K562 (cell line): ENCODE measurements around the gene TP63. TPM values are rescaled to one million over a fixed set of nuclear protein-coding genes. Genes with fewer than 3 reads are reported as not detected.

Experiments
- ATAC-seq: fragments of 200-7000 bp; cut with Tn5 transposase; 3 replicates; pipeline ENCODE4 v1.9.1; 2020; ENCODE audit warnings: moderate library complexity
- BruUV-seq: library from RNA; stranded (reverse); fragments of 400-500 nt; replicated peaks from 2 replicates; lab custom pipeline; 2021; lab: Mats Ljungman, UMichigan
- CTCF ChIA-PET: fragments of 300-600 bp; formaldehyde crosslinking; extraction: SDS; loops from one replicate; lab custom pipeline; 2021; ENCODE audit warnings: low intra/inter-chr PET ratio; lab: Yijun Ruan, JAX
- POLR2A ChIA-PET: fragments of 300-600, 350-650 bp; sonication (Branson Sonifier 250); formaldehyde crosslinking; extraction: SDS; loops from one replicate; lab custom pipeline; 2021; ENCODE audit warnings: antibody characterized with exemption, inconsistent platforms; lab: Yijun Ruan, JAX
- DNase-seq, 4 experiments: peaks; one replicate each; pipeline versions ENCODE4 v3.0.0 to v3.0.0-alpha.2; 2011 to 2018; ENCODE audit warnings: low spot score in 3 of 4, mixed read lengths in 3 of 4; ENCODE audit errors: extremely low read depth in 1 of 4
- FAIRE-seq: peaks from 2 replicates; lab custom pipeline; 2011; peaks lifted over from hg19 to GRCh38; lab: Jason Lieb, UNC
- H2AFZ ChIP-seq: 2 replicates; pipeline ENCODE4 v1.6.0; 2011; ENCODE audit warnings: low read depth, low read length, control low read depth, inconsistent platforms
- H3K27ac ChIP-seq: fragments of 200-600 bp; 3 replicates; pipeline ENCODE4 v1.8.0; 2011; ENCODE audit warnings: low read depth, mild to moderate bottlenecking, control low read depth, inconsistent platforms, low read length, moderate library complexity, mixed read lengths; ENCODE audit errors: extremely low read depth
- H3K27me3 ChIP-seq, 2 experiments: fragments of 300-600 bp in 1 of 2; 2 replicates in 1 of 2; 3 replicates in 1 of 2; pipeline versions ENCODE4 v1.6.0 to v1.8.0; 2011; ENCODE audit warnings: inconsistent platforms in 2 of 2, low read length in 2 of 2, mild to moderate bottlenecking in 1 of 2, mixed read lengths in 1 of 2, moderate library complexity in 1 of 2; ENCODE audit not compliant: control insufficient read depth in 2 of 2, insufficient read depth in 2 of 2
- H3K36me3 ChIP-seq: fragments of 300-600 bp; 3 replicates; pipeline ENCODE4 v1.8.0; 2011; ENCODE audit warnings: mild to moderate bottlenecking, low read length, inconsistent platforms; ENCODE audit not compliant: control insufficient read depth, insufficient read depth
- H3K4me1 ChIP-seq, 2 experiments: fragments of 200-600 bp in 1 of 2; replicated peaks in 1 of 2; 2 replicates in 1 of 2; 3 replicates in 1 of 2; pipeline versions ENCODE4 v1.5.1 to v1.8.0; 2011; ENCODE audit warnings: inconsistent platforms in 2 of 2, low read length in 2 of 2, mild to moderate bottlenecking in 1 of 2, mixed read lengths in 1 of 2, moderate library complexity in 1 of 2; ENCODE audit not compliant: control insufficient read depth in 2 of 2, insufficient read depth in 2 of 2
- H3K4me2 ChIP-seq: 2 replicates; pipeline ENCODE4 v1.6.1; 2011; ENCODE audit warnings: low read length, control low read depth, inconsistent platforms, mixed read lengths; ENCODE audit not compliant: insufficient read depth
- H3K4me3 ChIP-seq: fragments of 200-600 bp; sonication (generic), shearing (Covaris generic); 2 replicates; pipeline ENCODE4 v1.5.1; 2016; ENCODE audit warnings: control low read depth, inconsistent platforms
- H3K79me2 ChIP-seq: fragments of 200-600 bp; 3 replicates; pipeline ENCODE4 v1.8.0; 2011; ENCODE audit warnings: low read length, inconsistent platforms; ENCODE audit not compliant: control insufficient read depth, insufficient read depth
- H3K9ac ChIP-seq, 2 experiments: 2 replicates each; pipeline versions ENCODE4 v1.6.0 to v1.6.1; 2011; ENCODE audit warnings: low read depth in 2 of 2, low read length in 2 of 2, control low read depth in 1 of 2, inconsistent platforms in 1 of 2, mild to moderate bottlenecking in 1 of 2, mixed read lengths in 1 of 2; ENCODE audit not compliant: insufficient read depth in 1 of 2
- H3K9me1 ChIP-seq: one replicate; pipeline ENCODE4 v1.6.0; 2011; ENCODE audit warnings: inconsistent platforms, mild to moderate bottlenecking, low read length, moderate library complexity; ENCODE audit not compliant: control insufficient read depth, insufficient read depth
- H3K9me3 ChIP-seq: replicated peaks from 2 replicates; pipeline ENCODE4 v1.5.1; 2011; ENCODE audit warnings: low read depth, low read length, inconsistent platforms; ENCODE audit not compliant: control insufficient read depth, insufficient read depth
- H4K20me1 ChIP-seq: replicated peaks from 2 replicates; pipeline ENCODE4 v1.6.1; 2011; ENCODE audit warnings: low read length, inconsistent platforms, mixed read lengths; ENCODE audit not compliant: control insufficient read depth, insufficient read depth
- BCOR ChIP-seq: fragments of 450-650 bp; IDR thresholded peaks from 2 replicates; pipeline ENCODE4 v1.6.1; 2016
- BRCA1 ChIP-seq, 2 experiments: fragments of 450-650 bp in 1 of 2; sonication (generic) in 1 of 2; formaldehyde crosslinking in 1 of 2; IDR thresholded peaks; 2 replicates each; pipeline versions ENCODE4 v1.5.0 to v1.6.1; 2017 to 2020; ENCODE audit warnings: mild to moderate bottlenecking in 1 of 2, missing genetic modification reagents in 1 of 2
- EGR1 ChIP-seq: fragments of 450-650 bp; conservative IDR thresholded peaks from 2 replicates; pipeline ENCODE4 v1.6.1; 2017; ENCODE audit warnings: mild to moderate bottlenecking
- ESRRB ChIP-seq: fragments of 250-450 bp; sonication (Bioruptor Pico); IDR thresholded peaks from 2 replicates; pipeline ENCODE4 v1.5.0; 2020; ENCODE audit warnings: mild to moderate bottlenecking, moderate library complexity, borderline replicate concordance
- GABPB2 ChIP-seq: fragments of 250-450 bp; sonication (Bioruptor Pico); conservative IDR thresholded peaks from 2 replicates; pipeline ENCODE4 v1.5.1; 2021; ENCODE audit warnings: mild to moderate bottlenecking
- HBP1 ChIP-seq: fragments of 450-650 bp; formaldehyde crosslinking; IDR thresholded peaks from 2 replicates; pipeline ENCODE4 v1.4.0; 2022; ENCODE audit warnings: missing genetic modification characterization
- HDAC3 ChIP-seq: fragments of 450-650 bp; IDR thresholded peaks from 2 replicates; pipeline ENCODE4 v1.6.1; 2018; ENCODE audit warnings: borderline replicate concordance, mild to moderate bottlenecking, moderate library complexity; ENCODE audit not compliant: partially characterized antibody
- HNRNPLL ChIP-seq: fragments of 200-400 bp; formaldehyde crosslinking; IDR thresholded peaks from 2 replicates; pipeline ENCODE4 v1.6.1; 2017; ENCODE audit warnings: low read length, low read depth, mild to moderate bottlenecking; ENCODE audit not compliant: poor library complexity, severe bottlenecking
- IRF2 ChIP-seq: sonication (generic); formaldehyde crosslinking; IDR thresholded peaks from 2 replicates; pipeline ENCODE4 v1.8.1; 2022; ENCODE audit warnings: mild to moderate bottlenecking, missing genetic modification reagents
- RHOXF2B ChIP-seq: fragments of 250-450 bp; sonication (Bioruptor Pico); conservative IDR thresholded peaks from 2 replicates; pipeline ENCODE4 v1.5.1; 2021
- SETDB1 ChIP-seq: IDR thresholded peaks from one replicate; pipeline ENCODE4 v1.6.1; 2012; ENCODE audit warnings: low read length, control low read depth, inconsistent platforms
- TCF3 ChIP-seq: sonication (generic); formaldehyde crosslinking; IDR thresholded peaks from 2 replicates; pipeline ENCODE4 v1.4.0; 2020; ENCODE audit warnings: mild to moderate bottlenecking, missing genetic modification reagents
- ZNF274 ChIP-seq: IDR thresholded peaks from 2 replicates; pipeline ENCODE4 v1.6.1; 2011; ENCODE audit warnings: low read depth, mild to moderate bottlenecking, low read length, moderate library complexity, borderline replicate concordance
- ZNF398 ChIP-seq: fragments of 250-450 bp; sonication (Bioruptor Pico); IDR thresholded peaks from 2 replicates; pipeline ENCODE4 v1.8.0; 2021; ENCODE audit warnings: moderate library complexity, mild to moderate bottlenecking, inconsistent platforms
- ZNF583 ChIP-seq: fragments of 250-450 bp; sonication (Bioruptor Pico); IDR thresholded peaks from 2 replicates; pipeline ENCODE4 v1.4.0; 2020
- WGBS: fragments of 100-300 bp; shearing (Covaris generic); methylation state at CpG from one replicate; pipeline ENCODE4 v1.1.6; 2016; ENCODE audit warnings: low coverage, mixed read lengths; ENCODE audit not compliant: insufficient coverage; ENCODE audit errors: missing lambda C conversion rate; 5-methylcytosine and 5-hydroxymethylcytosine counted together
- in situ Hi-C: fragments of 300-500 bp; cut with MboI; formaldehyde crosslinking; loops from 4 replicates; pipeline ENCODE4 v1.15.0; 2018; ENCODE audit warnings: inconsistent platforms, mixed read lengths
- intact Hi-C: fragments of 100-400 bp; cut with micrococcal nuclease; formaldehyde crosslinking; loops from 2 replicates; pipeline ENCODE4 v1.14.2; 2022
- polyA plus RNA-seq, 8 experiments: library from polyadenylated mRNA; depleted of rRNA in 4 of 8; stranded (reverse) in 5 of 8; unstranded in 3 of 8; fragments of >200 nt; fragmentation: Nextera tagmentation in 2 of 8; fragmentation: Illumina TruSeq in 1 of 8; extraction: Ambion mirVana in 2 of 8; extraction: Trizol in 1 of 8; gene quantifications; 2 replicates each; pipeline versions ENCODE4 v1.2.1 to v1.2.3, GENCODE V29; 2011 to 2014; ENCODE audit warnings: inconsistent platforms in 1 of 8, missing spikeins in 1 of 8
- total RNA-seq, 7 experiments: library from RNA; depleted of rRNA in 6 of 7; stranded (reverse); fragments of >200 nt in 6 of 7; fragmentation: Illumina TruSeq in 2 of 7; extraction: Trizol in 2 of 7; gene quantifications; 2 replicates each; pipeline versions ENCODE4 v1.2.1 to v1.2.3, GENCODE V29; 2011 to 2021; ENCODE audit warnings: low replicate concordance in 1 of 7

TP63 gene
- total and polyA plus RNA-seq, 9 of the 15 experiments (the other 6 are each of a cell fraction or from before 2014, with no cell fraction given) = 0.32 to 1.4 (median 0.50) TPM

GRCh38 chr3:189833266-189833665 lies 202.1 kb downstream of the TP63 start:
- FAIRE-seq (no peak), DNase-seq (no peak), ATAC-seq (no peak)
- H2AFZ ChIP-seq = no peak overlapping the region
- BruUV-seq = no TSS peak
- no peaks in the 10 kb centered on the region for H3K36me3 ChIP-seq
- no peak overlapping the region for H3K27ac ChIP-seq
- no peak overlapping the region for H3K9ac ChIP-seq
- no peaks in the 10 kb centered on the region for H3K27me3 ChIP-seq
- H3K79me2 ChIP-seq = no peaks in the 10 kb centered on the region
- H3K9me3 ChIP-seq = no peaks in the 10 kb centered on the region
- H4K20me1 ChIP-seq = no peaks in the 10 kb centered on the region
- CTCF ChIA-PET = no interaction called here
- H3K4me1 ChIP-seq = no peaks in the 10 kb centered on the region
- no peaks in the 10 kb centered on the region for H3K9me1 ChIP-seq
- WGBS = 0% methylated on average over 2 of the region's 2 CpGs
- in situ Hi-C loops (no loop called here), intact Hi-C loops (no loop called here)
- POLR2A ChIA-PET = no interaction called here
- TF ChIP-seq BRCA1 (IDR thresholded peaks at IDR 0.05) (no peak), BRCA1 (CRISPR knock-in tag; IDR thresholded peaks at IDR 0.05) (no peak), IRF2 (CRISPR knock-in tag) (no peak), ZNF583 (CRISPR knock-in tag) (no peak), HDAC3 (no peak)
- no peak overlapping the region for H3K4me3 ChIP-seq
- no peak overlapping the region for H3K4me2 ChIP-seq

- in situ Hi-C loops = no loop called here
- DNase-seq = no peak
- TF ChIP-seq ZNF274 (no peak), BCOR (no peak), HBP1 (CRISPR knock-in tag) (no peak), HNRNPLL (no peak), ZNF398 (CRISPR knock-in tag) (no peak), GABPB2 (no peak), TCF3 (CRISPR knock-in tag) (no peak), RHOXF2B (CRISPR knock-in tag) (no peak), EGR1 (no peak), ESRRB (no peak), SETDB1 (no peak)
Measured at GRCh38 chr3:189833996-189834395, 202.8 kb downstream of the TP63 start.

More at GRCh38 chr3:189833996-189834395, 202.8 kb downstream of the TP63 start:
- Histone ChIP-seq H3K9ac (no peak overlapping the region), H3K36me3 (no peaks in the 10 kb centered on the region), H3K4me2 (no peak overlapping the region), H3K4me1 (no peaks in the 10 kb centered on the region), H3K4me3 (no peak overlapping the region), H2AFZ (no peak overlapping the region), H3K79me2 (no peaks in the 10 kb centered on the region), H3K27me3 (no peaks in the 10 kb centered on the region), H4K20me1 (no peaks in the 10 kb centered on the region), H3K9me3 (no peaks in the 10 kb centered on the region; the same call in 1 of the 2 replicates), H3K9me1 (no peaks in the 10 kb centered on the region), H3K27ac (no peak overlapping the region)
- CTCF ChIA-PET = no interaction called here
- FAIRE-seq (no peak), ATAC-seq (no peak)
- no TSS peak for BruUV-seq
- intact Hi-C loops = no loop called here
- 4% methylated on average over 8 of the region's 8 CpGs for WGBS
- POLR2A ChIA-PET = no interaction called here
